HG02981 (cell line): ENCODE data around the gene IAH1.
"Not testable (repeated sequence)": the region's sequence is repeated elsewhere in the genome, so short reads cannot be mapped to it uniquely, and the experiment has no call there.

Source experiments
- ATAC-seq: cut with Tn5 transposase; IDR thresholded peaks from one replicate; pipeline ENCODE4 v1.9.1; 2021; ENCODE audit warnings: mild to moderate bottlenecking, moderate library complexity; ENCODE audit not compliant: unreplicated experiment

Gene IAH1

DNA sequence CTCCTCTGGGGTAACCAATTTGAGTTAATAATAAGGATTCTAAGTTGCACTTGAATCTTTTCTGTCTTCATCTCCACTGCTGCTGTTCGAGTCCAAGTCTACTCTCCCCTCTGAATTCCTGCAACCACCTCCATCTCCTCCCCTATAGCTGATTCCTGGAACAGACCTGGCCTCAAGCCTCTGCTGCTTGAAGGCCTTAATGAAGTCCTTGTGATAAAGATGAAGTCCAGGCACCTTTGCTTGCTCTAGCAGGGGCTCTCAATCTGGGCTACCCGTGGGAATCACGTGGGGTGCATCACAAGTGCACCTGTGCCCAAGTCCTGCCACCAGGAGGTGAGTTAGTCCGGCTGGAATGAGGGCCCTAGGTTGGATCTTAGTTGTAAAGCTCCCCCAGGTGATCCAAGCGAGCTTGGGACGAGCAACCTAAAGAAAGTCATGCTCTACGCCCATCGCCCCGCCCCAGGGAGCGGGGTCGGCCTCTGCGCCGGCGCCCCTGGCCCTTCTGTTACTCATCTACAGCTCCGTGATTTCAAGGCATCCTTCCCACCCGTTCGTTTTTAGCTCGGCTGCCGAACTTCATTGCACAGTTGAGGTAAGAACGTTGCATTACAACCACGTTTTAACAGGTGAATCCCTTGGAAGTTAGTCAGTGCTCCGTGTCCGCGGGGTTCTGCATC is 905 bp upstream of the IAH1 start:
- peak; percentile 15 for ATAC-seq

DNA sequence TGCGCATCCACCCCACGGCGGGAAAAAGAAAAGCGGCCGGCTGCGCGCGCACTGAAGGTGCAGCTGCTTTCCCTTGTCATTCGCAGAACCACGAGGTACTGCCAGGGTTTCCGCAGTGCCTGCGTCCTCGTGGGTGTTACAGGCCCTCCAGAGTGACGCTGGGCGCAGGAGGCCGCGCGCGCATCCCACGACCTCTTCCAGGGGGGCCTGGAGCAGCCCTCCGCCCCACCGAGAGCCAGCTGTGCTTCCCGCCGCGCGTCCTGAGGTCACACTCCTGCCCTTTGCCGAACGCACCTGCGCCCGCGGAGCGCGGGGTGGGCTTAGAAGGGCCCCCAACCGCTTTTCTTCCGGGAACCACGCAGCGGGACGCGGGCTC is 378 bp upstream of the IAH1 start:
- ATAC-seq, result peak; percentile 31

DNA sequence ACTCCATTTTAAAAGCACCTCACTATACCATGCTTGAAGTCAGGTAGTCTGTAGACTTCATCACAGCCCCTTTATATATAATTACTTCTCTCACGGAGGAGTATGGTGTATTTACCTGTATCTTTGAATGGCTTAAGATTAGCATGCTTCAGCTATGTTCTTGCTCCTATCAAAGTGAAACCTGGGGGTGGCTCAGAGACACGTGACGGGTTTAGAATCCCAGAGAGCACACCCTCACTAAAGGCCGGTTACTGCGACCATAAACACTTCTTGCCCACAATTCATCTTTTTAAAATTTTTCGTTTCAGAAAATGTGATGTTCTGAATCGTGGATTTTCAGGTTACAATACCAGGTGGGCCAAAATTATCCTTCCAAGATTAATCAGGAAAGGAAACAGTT is 3.6 kb downstream of the IAH1 start:
- no peak for ATAC-seq

DNA sequence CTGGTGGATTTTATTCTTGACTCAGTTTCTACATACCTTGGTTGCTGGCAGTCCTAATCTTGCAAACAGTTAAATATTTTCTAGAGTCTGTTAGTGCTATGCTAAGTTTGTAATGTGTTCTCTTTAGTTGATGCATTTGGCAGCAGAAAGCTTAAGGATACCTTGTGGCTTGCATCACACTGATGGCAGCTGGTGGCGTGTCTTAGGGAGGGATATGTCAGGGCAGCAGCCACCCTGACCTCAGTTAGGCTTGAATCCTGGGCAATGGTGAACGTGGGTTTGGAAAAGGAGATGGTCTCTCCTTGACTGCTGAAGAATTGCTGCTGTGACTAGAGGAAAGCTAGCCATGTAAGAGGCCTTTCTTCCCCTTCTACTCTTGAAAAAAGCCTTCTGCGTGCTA is 4.2 kb downstream of the IAH1 start:
- ATAC-seq, result no peak

DNA sequence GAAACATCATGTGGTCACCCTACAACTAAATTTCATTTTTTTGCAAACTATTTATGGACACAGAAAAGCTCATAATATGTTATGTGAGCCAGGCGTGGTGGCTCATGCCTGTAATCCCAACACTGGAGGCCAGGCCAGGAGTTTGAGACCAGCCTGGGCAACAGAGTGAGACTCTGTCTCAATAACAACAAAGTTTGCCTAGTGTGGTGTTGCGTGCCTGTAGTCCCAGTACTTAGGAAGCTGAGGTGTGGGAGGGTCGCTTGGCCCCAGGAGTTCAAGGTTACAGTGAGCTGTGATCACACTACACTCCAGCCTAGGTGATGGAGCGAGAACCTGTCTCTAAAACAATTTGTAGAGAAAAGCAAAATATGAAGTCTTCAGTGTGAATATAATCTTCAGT is 5.8 kb downstream of the IAH1 start:
- no peak for ATAC-seq

DNA sequence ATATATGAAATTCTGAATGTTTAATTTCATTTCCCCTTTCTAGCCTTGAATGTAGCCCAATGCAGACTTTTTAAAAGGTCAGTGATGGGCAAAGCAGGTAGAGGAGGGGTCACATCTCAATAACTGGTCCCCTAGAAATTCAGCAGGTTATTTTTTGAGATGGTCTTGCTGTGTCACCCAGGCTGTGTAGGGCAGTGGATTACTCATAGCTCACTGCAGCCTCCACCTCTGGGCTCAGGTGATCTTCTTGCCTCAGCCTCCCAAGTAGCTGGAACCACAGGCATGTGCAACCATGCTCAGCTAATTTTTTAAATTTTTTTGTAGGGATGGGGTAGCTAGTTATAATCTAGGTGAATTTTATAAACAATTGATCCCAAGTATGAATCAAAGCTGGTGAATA is 8.8 kb downstream of the IAH1 start:
- no peak for ATAC-seq

DNA sequence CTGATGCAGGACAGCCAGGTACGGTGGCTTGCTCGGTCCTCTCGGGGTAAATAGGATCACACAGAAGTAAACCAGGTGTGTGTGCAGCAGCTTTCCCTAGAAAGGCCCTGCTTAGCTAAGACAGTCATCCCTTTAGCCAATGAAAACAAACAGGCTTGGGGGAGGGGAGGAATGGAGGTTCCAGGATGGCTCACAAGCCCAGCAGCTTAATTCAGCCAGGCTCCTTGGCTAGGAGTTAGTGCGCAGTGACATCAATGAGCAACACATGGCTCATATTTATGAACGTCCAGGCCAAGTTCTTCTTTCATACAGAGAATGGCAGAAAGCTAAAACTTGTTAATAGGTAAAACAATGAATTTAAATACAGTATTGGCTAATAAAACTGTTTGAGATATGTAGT is 10.2 kb downstream of the IAH1 start:
- no peak for ATAC-seq

DNA sequence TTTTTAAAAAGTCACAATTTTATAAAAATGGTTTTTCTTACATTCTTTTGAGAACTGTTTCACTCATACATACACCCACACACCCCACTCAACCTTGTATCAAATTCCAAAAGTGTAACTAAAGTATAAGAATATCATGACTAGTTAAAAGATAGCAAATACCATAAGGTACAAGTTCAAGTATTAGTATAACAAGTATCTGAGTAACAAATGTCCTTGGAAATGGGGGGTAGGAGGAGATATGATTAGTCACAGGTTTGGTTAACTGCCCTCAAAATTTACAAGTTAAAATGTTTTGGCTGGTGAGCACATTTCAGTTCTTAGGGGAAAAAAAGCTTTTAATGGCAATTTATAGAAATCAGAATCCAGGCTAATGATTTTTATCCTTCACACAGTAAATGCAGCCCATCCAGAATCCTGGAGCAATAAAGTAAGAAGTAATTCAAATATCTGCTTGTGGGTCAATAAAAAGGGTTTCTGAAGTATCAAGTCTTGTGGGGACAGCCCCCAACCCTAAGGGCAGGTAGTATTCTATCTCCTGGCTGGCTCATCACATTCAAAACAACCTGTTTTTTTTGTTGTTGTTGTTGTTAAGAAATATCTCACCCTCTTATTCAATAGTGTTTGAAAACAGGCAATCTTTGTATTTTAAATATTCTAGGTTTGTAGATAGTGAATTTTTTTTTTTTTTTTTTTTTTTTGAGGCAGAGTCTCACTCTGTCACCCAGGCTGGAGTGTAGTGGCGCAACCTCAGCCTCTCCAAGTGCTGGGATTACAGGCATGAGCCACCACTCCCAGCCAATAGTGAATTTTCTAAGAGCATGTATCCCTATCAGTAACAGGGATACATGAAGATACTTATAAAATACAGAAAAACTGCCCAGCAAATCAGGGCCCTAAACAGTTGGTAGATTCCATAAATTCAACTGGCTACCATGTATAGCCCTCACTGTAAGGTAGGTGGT is 14.5 kb downstream of the IAH1 start:
- no peak for ATAC-seq

DNA sequence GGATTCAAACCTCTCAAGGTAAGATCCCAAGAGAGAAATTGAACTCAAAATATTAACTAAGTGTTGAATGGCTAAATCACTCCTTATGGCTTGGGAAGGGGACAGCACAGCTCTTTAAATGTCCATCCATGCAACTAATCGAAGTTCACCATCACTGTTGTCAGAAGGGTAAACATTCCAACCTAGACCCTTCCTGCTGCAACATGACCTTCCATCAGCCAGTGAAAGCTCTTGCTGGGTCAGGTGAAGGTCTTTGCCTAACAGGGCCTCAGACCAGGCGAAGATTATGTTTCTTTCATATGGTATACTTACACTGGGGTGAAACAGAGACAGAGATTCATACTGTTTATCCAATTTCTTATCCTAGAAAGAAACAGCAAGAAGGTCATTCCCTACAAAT is 16.4 kb downstream of the IAH1 start:
- ATAC-seq, result no peak

DNA sequence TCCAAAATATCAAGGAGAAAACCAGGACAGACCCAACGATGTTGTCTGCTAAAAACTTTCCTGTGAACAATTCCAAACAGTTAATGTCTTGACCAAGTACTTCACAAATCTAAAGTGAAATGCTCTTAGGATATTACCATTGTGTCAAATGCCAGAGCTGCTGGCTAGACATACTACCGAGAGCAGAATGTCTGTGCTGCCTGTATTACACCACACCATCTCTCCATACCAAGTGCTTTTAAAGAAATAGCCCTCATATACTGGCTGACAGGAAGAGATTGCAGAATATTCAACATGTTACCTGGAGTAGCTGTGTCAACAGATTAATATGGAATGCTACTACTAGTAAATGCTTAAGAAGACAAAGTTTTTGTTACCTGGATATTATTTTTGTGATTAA is 18.6 kb downstream of the IAH1 start:
- ATAC-seq, result no peak

DNA sequence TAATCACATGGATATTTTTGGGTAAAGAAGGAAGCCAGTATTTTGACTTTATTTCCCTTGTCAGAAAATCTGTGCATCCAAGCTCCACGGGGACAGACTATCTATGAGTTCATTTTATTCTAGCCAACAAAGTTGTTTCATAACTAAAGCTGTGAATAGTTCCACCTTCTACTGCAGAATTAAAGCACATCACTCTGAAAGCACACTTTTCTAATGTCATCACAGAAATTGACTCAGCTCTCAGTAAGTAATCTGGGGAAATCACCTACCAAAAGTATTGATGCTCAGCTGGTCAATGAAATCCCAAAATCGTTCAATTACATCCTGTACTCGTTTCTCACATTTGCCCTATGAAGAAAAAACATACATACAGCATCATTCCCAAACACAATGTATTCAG is 19.1 kb downstream of the IAH1 start:
- no peak for ATAC-seq

DNA sequence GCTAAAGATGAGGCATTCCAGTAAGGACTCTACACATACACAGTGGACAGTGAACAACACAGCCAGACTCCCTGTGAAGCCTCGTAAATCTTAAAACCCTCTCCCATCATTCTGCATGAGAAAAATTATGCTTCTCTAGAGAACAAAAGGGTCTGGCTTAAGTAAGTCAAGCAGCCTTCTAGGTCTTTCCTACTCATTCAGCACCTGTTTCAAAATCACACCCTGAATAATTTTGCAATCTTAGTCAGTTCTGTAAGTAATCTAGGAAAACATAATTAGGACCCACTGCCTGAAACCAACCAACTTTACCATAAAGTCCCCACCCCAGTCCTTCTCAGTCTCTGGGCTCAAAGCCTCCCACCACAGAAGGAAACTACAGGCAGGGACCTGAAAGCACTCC is 19.7 kb downstream of the IAH1 start:
- no peak for ATAC-seq

DNA sequence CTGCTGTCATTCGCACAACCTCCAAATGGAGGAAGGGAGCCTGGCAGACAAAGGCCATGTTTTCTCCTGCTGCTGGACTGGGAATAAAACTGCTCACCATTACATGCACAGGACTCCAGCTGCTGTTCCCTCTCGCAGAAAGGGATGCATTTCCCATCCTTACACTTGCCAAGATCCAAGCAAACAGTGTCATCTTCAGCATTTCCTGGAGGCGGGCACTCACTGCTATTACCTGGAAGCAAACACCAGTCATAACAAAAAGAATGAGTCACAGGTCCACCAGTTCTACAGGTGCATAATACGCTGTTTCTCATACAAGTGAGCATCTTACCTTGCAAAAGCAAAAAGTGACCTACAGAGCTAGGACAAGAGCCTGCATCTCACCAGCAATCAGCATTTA is 22.7 kb downstream of the IAH1 start:
- ATAC-seq, result no peak

DNA sequence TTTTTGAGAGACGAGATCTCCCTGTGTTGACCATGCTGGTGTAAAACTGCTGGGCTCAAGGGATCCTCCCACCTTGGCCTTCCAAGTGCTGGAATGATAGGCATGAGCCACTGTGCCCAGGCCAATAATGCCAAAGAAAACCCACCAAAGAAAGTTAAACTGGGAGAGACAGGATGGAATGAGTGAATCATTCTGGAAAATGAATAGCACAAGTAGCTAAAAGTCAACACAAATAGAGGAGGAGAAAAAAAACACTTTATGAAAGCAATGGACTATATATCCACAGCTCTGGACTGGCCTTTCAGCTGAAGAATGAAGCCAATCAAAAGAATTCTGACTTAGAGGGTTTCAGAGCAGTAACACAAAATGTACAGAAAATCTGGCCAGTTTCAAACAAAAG is 23.9 kb downstream of the IAH1 start:
- no peak for ATAC-seq

DNA sequence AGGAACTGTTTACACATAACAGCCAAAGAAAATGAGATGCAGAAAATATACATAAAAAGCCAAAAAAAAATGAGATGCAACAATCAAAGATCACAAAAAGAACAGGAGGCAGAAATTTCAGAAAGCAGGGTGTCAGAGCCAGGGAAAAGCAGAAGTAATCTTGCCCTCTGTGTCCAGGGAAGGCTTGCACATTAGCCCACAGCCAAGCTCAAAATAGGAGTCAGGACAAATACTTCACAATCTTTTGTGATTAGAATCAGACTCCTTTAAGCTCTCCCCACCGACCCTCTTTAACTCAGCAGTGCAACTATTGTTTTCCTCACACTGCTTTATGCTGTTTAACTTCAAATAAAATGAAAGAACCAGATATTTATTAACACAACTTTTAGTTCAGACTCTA is 34.6 kb downstream of the IAH1 start:
- no peak for ATAC-seq

DNA sequence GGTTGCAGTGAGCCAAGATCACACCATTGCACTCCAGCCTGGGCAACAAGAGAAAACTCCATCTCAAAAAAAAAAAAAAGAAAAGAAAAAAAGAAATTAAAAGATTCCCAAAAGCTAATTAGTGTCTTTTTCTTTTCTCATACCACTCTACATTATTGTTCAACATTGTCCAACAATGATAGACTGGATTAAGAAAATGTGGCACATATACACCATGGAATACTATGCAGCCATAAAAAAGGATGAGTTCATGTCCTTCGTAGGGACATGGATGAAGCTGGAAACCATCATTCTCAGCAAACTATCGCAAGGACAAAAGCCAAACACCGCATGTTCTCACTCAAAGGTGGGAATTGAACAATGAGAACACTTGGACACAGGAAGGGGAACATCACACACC is 39.6 kb downstream of the IAH1 start:
- ATAC-seq, result not testable (repeated sequence)

DNA sequence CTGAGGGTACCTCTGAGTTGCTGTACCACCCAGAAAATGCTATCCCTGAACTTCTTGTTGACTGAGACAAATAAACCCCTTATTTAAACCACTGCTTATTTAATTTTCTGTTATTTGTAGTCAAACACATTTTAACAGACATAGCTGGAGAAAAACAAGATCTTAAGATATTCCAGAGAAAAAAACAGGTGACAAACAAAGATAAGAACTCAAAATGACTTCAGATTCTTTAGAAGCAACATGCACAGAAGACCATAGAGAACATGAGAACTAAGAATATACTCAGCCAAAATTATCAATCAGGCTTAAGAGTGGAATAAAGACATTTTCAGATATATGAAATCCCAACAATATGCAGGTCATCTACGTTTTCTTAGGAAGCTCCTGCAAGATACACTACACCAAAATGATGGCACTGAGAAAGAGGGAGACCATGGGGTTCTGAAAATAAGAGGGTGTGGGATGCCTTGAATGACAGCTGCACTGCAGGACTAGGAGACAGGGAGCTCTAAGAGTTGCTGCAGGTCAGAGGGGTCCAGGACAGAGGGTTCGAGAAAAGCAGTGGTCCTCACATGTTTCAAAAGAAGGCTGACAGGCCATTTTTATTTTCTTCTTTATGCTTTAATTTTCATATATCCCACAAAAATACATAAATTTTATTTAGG is 42.9 kb downstream of the IAH1 start:
- no peak for ATAC-seq

DNA sequence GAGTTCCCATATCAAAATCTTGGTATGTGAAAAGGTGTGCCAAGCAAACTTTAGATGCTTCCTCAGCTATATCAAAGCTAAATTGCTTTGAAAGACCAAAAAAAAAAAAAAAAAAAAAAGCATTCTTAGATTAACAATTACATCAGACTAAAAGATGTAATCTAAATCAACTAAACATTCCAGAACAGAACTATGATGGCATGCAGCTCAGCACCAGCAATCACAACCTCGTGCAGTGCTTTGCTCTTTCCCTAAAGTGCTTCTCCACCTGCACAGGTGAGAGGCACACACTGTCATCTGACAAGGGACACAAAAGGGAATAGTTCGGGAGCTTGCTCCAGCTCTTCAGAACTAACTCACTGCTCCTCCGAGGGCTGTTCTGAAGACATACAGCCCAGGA is 43.8 kb downstream of the IAH1 start:
- ATAC-seq, result no peak

DNA sequence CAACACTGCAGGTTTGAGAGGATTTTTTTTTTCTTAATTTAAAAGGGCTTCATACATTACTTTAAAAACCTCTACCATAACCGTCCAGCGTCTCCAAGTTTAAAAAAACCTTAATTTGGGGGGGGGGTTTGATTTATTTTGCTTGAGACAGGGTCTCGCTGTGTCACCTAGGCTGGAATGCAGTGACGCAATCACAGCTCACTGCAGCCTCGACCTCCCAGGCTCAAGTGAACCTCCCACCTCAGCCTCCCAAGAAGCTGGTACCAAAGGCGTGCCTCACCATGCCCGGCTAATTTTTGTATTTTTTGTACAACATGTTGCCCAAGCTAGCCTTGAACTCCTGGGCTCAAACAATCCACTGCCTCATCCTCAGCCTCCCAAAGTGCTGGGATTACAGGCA is 44.4 kb downstream of the IAH1 start:
- ATAC-seq, result no peak

DNA sequence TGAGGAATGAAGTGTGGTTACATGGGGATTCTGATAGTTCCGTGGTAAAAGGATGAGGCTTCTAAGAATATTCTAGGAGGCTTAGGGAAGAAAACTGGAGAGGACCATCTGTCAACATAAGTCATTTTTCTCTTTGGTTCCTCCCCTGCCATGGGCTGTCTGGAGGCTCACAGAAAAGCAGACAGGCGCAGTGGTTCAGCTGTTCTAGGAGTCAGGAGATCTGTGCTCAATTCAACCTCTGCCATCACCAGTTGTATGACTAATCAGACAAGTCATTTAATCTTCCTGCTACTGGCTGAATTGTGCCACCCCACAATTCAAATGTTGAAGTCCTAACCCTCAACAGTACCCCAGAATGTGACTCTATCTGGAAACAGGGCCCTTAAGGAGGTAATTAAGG is 44.9 kb downstream of the IAH1 start:
- ATAC-seq, result no peak

DNA sequence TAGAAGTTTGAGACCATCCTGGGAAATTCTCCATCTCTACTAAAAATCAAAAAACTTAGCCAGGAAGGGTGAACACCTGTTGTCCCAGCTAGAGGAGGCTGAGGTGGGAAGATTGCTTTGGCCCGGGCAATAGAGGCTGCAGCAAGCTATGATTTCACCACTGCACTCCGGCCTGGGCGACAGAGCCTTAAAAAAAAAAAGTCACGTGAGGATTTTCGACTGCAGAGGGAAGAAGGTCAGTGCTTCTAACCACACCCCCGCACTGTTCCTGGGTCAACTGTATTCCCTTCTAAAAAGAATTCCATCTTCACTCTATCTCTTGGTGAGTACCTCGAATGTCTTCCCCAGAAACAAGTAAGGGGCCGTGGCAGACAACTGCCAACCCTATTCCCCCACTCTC is 49.9 kb downstream of the IAH1 start:
- no peak for ATAC-seq

DNA sequence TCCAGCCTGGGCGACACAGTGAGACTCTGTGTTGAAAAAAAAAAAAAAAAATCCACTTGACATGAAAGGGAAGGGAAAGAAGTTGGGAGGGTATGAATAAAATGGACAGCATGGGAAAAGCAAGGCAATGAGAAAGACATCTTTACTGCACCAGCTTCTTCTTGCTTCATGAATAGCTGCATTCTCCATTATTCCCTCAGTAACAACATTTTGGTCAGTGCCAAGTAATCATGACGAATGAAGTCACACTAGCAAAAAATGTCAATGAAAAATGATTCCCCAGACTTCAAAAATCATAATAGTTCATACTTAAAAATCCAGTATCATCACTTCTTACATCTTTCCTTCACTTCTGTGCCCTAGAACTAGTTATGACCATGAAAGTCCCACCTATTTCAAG is 50.9 kb downstream of the IAH1 start:
- no peak for ATAC-seq
